ENCODE results near the gene RRP36. TPM values are rescaled to one million over a fixed set of nuclear protein-coding genes. Genes with fewer than 3 reads are reported as not detected.
"Not testable (repeated sequence)": the region's sequence is repeated elsewhere in the genome, so short reads cannot be mapped to it uniquely, and the experiment has no call there.

Gene RRP36
- polyA plus RNA-seq, 3 donors, result 26.6 to 52.5 (median 43.3) TPM

- no peaks in the 10 kb centered on the region for H3K9me3 Mint-ChIP-seq
- Histone ChIP-seq H3K27ac (ENCODE audit: low read depth in 1 of 2, low read length in 2 of 2) (no peak overlapping the region), H3K9me3 (replicated peaks in 1 of 2; ENCODE audit: control insufficient read depth in 1 of 2, insufficient read depth in 1 of 2, low read length in 2 of 2) (no peaks in the 10 kb centered on the region), H3K4me2 (replicated peaks; ENCODE audit: extremely low read depth, low read length, poor library complexity, severe bottlenecking) (no peak overlapping the region), H3K9ac (ENCODE audit: insufficient read depth, low read length, poor library complexity, severe bottlenecking) (no peak overlapping the region), H3K27me3 (ENCODE audit: control insufficient read depth in 2 of 2, insufficient read depth in 2 of 2, low read length in 2 of 2) (no peaks in the 10 kb centered on the region), H3K36me3 (replicated peaks in 1 of 2; ENCODE audit: control insufficient read depth in 1 of 2, insufficient read depth in 2 of 2, low read length in 2 of 2) (peaks cover 3 to 11% of the 10 kb centered on the region in 2 donors), H2AFZ (ENCODE audit: insufficient read depth, low read depth, low read length, poor library complexity, severe bottlenecking) (no peak overlapping the region), H3K4me3 (replicated peaks in 1 of 3; ENCODE audit: low read depth in 2 of 3, low read length in 3 of 3) (no peak overlapping the region), H3K4me1 (ENCODE audit: control insufficient read depth in 1 of 2, insufficient read depth in 2 of 2, low read length in 2 of 2) (no peaks in the 10 kb centered on the region), H4K20me1 (ENCODE audit: insufficient read depth, low read length) (no peaks in the 10 kb centered on the region), H3K79me2 (ENCODE audit: insufficient read depth, low read length) (peaks cover 3% of the 10 kb centered on the region)
- TF ChIP-seq CTCF (IDR thresholded peaks at IDR 0.05), result no peak
- no peak for DNase-seq
- intact Hi-C loops (cut with micrococcal nuclease), result no loop called here
- H3K27me3 Mint-ChIP-seq (ENCODE audit: low read depth in 3 of 3), result no peaks in the 10 kb centered on the region
- H3K36me3 Mint-ChIP-seq, result peaks cover 3 to 51% of the 10 kb centered on the region in 2 donors
- no peaks in the 10 kb centered on the region for H3K4me1 Mint-ChIP-seq
- H3K27ac Mint-ChIP-seq, result peak overlapping the region in 1 of 7 donors; percentile 33
- H3K4me3 Mint-ChIP-seq, result no peak overlapping the region
These were observed 24.9 kb upstream of the RRP36 start for GRCh38 chr6:42996513-42996912.

- H3K27ac ChIP-seq (ENCODE audit: low read depth in 1 of 2, low read length in 2 of 2); H3K79me2 ChIP-seq (ENCODE audit: insufficient read depth, low read length); H3K9me3 Mint-ChIP-seq; H4K20me1 ChIP-seq (ENCODE audit: insufficient read depth, low read length); H3K9ac ChIP-seq (ENCODE audit: insufficient read depth, low read length, poor library complexity, severe bottlenecking); H3K27me3 Mint-ChIP-seq (ENCODE audit: low read depth in 3 of 3); DNase-seq; intact Hi-C loops (cut with micrococcal nuclease); H3K4me2 ChIP-seq (replicated peaks; ENCODE audit: extremely low read depth, low read length, poor library complexity, severe bottlenecking); H3K27me3 ChIP-seq (ENCODE audit: control insufficient read depth in 2 of 2, insufficient read depth in 2 of 2, low read length in 2 of 2); H2AFZ ChIP-seq (ENCODE audit: insufficient read depth, low read depth, low read length, poor library complexity, severe bottlenecking); H3K4me3 ChIP-seq (replicated peaks in 1 of 3; ENCODE audit: low read depth in 2 of 3, low read length in 3 of 3); H3K9me3 ChIP-seq (replicated peaks in 1 of 2; ENCODE audit: control insufficient read depth in 1 of 2, insufficient read depth in 1 of 2, low read length in 2 of 2); H3K4me1 Mint-ChIP-seq; H3K4me1 ChIP-seq (ENCODE audit: control insufficient read depth in 1 of 2, insufficient read depth in 2 of 2, low read length in 2 of 2); H3K4me3 Mint-ChIP-seq: not testable (repeated sequence)
- peaks cover 3 to 38% of the 10 kb centered on the region in 2 donors for H3K36me3 Mint-ChIP-seq
- 95% methylated on average over 6 of the region's 9 CpGs for WGBS (ENCODE audit: insufficient coverage)
- peaks cover 0 to 12% of the 10 kb centered on the region in 2 donors for H3K36me3 ChIP-seq (replicated peaks in 1 of 2; ENCODE audit: control insufficient read depth in 1 of 2, insufficient read depth in 2 of 2, low read length in 2 of 2)
- H3K27ac Mint-ChIP-seq, result peak overlapping the region in 1 of 7 donors; percentile 36
These were observed 23.2 kb upstream of the RRP36 start for GRCh38 chr6:42998205-42998604.
